Hypothalamus (tissue), 51 donors: ENCODE data around the gene POLR3K.

Experiments used
- DNase-seq, 51 donors: peaks; one replicate each; lab custom pipeline; 2025; lab: John Stamatoyannopoulos, UW

Gene POLR3K

GRCh38 chr16:79151-80054 is 26.0 kb upstream of the POLR3K start:
- no peak for DNase-seq

DNA sequence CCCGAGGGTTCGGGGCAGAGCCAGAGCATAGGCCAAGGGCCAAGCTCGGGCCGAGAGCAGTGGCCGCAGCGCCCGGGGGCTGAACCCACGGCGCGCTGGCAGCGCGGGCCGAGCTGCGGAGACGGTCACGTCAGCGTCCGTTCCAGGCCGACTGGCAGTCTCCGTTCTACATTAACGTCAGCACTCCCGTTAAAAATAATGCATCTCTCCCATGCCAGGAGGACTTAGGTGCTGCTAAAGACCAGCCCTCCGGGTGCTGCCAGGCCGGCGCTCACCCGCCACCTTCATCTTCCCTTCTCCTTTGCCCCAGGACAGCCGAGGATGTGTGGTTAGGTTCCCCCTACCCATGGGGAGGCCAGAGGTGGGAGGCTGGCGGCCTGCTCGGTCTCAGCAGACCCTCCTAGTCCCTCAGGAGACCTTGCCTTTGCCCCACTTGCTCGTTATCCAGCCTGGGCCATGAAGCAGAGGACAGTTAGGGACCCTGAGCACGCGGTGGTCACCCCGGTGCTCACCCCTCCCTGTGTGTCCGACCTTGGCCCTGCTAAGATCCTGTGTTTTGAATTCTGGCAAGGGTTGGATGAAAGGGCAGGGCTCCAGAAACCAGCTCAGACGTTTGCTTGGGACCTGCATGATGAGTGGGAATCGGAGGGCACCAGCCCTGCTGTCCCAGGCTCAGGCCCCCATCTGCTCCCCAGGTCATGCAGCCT is 25.2 kb upstream of the POLR3K start:
- DNase-seq, result peak in 7 of 51 donors; percentile 19 to 62 (median 44)

GRCh38 chr16:77807-78443 is 24.5 kb upstream of the POLR3K start, which contains the start of gene MPG:
Gene MPG (plus strand): TSS chr16:78225. CDS start chr16:78310, 85 bp downstream.
- DNase-seq, result peak in 50 of 51 donors; percentile 27 to 90 (median 72)

GRCh38 chr16:77273-77806 is 23.9 kb upstream of the POLR3K start:
- peak in 11 of 51 donors; percentile 26 to 61 (median 47) for DNase-seq

GRCh38 chr16:76535-77272 is 23.3 kb upstream of the POLR3K start:
- DNase-seq, result peak in 6 of 51 donors; percentile 12 to 37 (median 26)

DNA sequence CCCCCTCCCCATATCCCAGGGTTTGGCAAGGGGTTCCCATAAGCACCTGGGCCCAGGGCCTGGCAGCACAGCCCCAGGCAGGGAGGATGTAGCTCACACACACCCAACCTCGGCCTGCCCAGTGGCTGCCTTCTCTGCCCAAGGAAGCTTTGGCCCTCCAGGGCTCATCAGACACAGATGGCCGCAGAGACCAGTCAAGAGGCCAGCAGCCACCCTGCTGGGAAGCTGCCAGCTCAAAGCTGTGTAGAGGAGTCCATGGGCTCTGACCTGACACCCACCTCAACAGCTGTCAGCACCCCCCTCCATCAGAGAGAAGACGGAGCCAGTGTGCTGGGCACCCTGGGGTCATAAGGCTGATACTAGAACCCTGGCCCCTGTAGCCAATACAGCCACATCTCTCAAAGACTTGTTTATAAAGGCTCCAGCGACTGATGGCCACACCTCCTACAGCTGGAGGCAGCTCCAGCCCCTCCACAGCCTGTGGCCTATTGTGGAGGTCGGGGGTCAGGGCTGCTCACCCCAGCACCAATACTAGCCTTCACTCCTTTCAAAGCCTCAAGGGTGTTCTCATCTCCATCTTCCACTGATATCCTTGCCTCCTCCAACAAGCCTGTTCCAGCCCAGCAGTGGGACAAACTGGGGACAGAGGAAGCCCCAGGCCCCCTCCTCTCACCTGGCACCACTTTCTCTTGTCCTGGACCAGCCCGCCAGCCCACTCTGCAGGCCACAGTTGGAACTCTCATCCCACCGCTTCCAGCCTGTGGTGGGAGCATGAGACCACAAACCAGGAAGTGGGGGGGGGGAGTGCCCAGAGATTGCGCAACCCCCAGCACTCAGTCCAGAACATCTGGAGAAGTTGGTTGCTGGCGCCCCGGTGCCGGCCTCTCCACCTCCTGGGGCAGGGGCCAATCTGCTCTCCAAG is 22.4 kb upstream of the POLR3K start:
- peak in 6 of 51 donors; percentile 12 to 41 (median 22) for DNase-seq

GRCh38 chr16:74747-75334 is 21.4 kb upstream of the POLR3K start:
- DNase-seq, result no peak

DNA sequence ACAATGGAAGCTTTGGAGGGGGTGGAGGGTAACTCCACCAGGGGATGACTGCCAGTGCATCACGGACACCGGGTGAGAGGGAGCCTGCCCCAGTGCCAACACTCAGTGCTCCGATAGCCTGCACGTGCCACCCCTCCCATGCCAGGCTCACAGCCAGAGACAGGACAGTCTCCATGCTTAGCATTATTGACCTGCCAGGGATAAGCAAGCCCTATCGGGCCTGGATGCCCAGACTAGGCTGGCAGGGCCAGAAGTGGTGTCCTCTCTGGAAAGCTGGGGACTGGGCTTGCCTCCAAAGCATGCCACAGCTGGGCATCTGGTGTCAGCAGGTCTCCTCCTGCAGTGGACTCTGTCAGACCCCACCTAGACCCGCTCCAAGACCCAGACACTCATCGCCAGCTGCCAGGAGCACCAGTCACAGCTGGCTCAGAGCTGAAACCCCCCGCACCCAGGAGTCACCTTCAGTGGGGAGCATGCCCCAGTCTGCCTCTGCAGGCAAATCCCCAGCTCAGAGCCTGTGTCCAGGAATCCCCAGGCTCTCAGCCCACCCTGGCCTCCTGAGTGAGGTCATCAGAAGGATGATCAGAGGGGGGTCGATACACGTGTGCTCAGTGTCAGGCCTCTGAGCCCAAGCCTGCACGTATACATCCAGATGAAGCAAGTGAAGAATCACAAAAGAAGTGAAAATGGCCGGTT is 20.8 kb upstream of the POLR3K start:
- peak in 4 of 51 donors; percentile 9 to 27 (median 17) for DNase-seq

DNA sequence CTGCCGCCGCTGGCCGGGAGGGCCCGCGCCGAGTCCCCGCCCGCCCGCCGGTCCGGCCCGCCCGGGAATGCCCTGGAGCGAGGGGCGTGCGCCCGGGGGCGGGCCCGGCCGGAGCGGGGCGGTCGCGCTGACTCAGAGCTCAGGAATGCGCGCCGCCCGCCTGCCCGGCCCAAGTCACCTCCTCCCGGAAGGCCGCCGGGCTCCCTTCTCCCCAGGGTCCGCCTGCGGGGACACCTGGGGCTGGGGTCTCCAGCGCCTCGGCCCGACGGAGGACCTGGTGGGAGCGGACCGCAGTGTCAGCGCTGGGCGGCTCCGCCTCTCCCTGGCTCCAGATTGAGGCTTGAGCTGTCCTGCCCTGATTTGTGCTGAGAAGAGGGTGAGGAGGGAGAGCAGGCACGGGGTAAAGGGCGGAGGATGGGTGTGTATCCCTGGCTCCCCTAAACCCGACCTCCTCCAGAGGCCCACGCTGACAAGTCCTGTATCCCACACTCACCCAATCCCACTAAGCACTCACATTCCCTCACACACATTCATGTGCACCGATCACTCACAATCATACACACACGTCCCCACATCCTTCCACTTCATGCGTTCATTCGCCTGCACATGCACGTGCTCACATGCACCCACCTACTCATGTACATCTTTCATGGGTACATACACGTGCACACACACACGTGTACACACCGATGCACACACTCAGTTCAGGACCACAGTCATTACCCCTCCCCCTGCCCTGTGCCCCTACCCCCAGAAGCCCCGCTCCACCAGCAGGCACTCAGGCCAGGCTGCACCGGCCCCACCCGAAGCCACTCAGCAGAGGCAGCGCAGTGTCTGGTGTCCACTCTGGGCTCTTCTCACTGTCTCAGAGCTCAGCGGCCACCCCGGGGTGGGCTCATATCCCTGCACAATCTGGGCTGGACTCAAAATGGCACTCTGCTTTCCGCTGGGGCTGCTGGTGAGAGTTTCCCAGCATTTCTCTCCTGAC is 19.4 kb upstream of the POLR3K start, which contains the start of gene RHBDF1:
TSS of gene RHBDF1 (minus strand) at position 71 of the 988 bp plus-strand sequence. CDS start 7,616 bp downstream, outside the sequence.
- DNase-seq, result peak in 12 of 51 donors; percentile 15 to 59 (median 28)

GRCh38 chr16:71540-72401 is 18.4 kb upstream of the POLR3K start:
- DNase-seq, result peak in 21 of 51 donors; percentile 9 to 63 (median 42)

DNA sequence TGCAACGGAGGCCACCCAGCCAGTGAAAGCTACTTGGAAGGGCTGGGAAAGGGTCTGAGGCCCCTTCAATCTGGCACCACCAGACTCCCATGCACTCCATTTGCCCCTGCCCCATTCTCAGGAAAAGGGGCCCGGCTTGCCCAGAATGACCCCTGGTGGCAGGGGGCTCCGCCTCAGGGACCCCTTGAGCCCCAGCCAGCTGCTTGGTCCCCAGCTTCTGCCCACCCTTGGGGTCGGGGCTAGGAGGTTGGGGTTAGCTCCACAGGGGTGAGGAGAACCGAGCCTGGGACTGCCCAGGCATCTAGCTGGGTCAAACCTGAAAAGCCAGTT is 17.8 kb upstream of the POLR3K start:
- DNase-seq, result no peak

DNA sequence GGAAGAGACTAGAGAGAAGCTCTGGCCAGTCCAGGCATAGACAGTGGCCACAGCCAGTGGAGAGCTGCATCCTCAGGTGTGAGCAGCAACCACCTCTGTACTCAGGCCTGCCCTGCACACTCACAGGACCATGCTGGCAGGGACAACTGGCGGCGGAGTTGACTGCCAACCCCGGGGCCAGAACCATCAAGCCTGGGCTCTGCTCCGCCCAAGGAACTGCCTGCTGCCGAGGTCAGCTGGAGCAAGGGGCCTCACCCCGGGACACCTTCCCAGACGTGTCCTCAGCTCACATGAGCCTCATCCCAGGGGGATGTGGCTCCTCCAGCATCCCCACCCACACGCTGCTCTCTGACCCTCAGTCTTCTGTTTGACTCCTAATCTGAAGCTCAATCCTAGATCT is 15.8 kb upstream of the POLR3K start:
- DNase-seq, result no peak

- DNase-seq, result peak in 13 of 51 donors; percentile 23 to 62 (median 46)
Observed at GRCh38 chr16:67884-68789, 14.7 kb upstream of the POLR3K start.

DNA sequence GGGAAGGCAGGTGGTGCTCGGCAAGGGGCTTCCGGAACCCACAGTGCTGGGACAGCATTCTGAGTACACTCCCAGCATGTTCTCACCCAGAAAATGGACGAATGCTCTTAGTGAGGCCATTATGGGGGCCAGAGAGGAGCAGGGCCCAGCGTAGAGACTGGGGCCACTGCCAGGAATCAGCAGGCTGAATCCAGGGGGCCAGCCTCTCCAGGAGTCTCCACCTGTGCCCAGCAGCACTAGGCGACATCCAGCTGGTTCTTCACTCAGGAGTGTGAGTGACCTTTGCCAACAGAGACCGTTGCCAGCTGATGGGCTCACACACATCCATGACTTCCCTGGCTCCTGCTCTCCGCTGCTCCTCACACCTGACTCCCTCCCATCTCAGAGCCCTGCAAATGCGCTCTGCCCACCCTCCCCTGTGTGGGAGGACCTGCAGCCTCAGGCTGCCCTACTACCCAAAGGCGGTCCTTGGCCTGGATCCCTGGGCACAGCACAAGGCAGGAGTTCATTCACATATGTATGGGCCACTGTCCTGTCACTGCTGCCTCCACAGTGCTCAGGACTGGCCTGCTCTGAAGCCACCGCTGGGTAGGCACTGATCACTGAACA is 13.9 kb upstream of the POLR3K start:
- peak in 13 of 51 donors; percentile 13 to 48 (median 30) for DNase-seq
